Loucy (cell line): ENCODE results near the gene SETBP1.

Source experiments
- H2AFZ ChIP-seq: fragments of 200-600 bp; sonication (generic); 2 replicates; pipeline ENCODE4 v1.6.0; 2016; ENCODE audit warnings: antibody characterized with exemption, mild to moderate bottlenecking, low read length, moderate library complexity
- H3F3A ChIP-seq: fragments of 200-600 bp; 2 replicates; pipeline ENCODE4 v1.6.0; 2016; ENCODE audit warnings: antibody characterized with exemption, low read depth, mild to moderate bottlenecking
- H3K27me3 ChIP-seq: fragments of 200-600 bp; sonication (generic); 2 replicates; pipeline ENCODE4 v1.6.1; 2014; ENCODE audit warnings: low read length, mild to moderate bottlenecking; ENCODE audit not compliant: insufficient read depth, poor library complexity, severe bottlenecking
- H3K36me3 ChIP-seq: fragments of 200-600 bp; sonication (generic); 2 replicates; pipeline ENCODE4 v1.6.1; 2016; ENCODE audit warnings: low read length; ENCODE audit not compliant: insufficient read depth
- H3K4me1 ChIP-seq: fragments of 200-600 bp; sonication (generic); 2 replicates; pipeline ENCODE4 v1.5.1; 2014; ENCODE audit warnings: low read length, mild to moderate bottlenecking; ENCODE audit not compliant: insufficient read depth, poor library complexity, severe bottlenecking
- H3K4me2 ChIP-seq: fragments of 200-600 bp; sonication (generic); 2 replicates; pipeline ENCODE4 v1.6.0; 2014; ENCODE audit warnings: antibody characterized with exemption, low read length, low read depth, mild to moderate bottlenecking; ENCODE audit not compliant: poor library complexity, severe bottlenecking
- H3K4me3 ChIP-seq: fragments of 200-600 bp; sonication (generic); 2 replicates; pipeline ENCODE4 v1.5.1; 2014; ENCODE audit warnings: low read length, mild to moderate bottlenecking, mixed read lengths; ENCODE audit not compliant: poor library complexity, severe bottlenecking
- H3K79me2 ChIP-seq: fragments of 200-600 bp; sonication (generic); 2 replicates; pipeline ENCODE4 v1.6.1; 2014; ENCODE audit warnings: low read length; ENCODE audit not compliant: insufficient read depth
- H3K9ac ChIP-seq: fragments of 200-600 bp; sonication (generic); 2 replicates; pipeline ENCODE4 v1.6.0; 2014; ENCODE audit warnings: mild to moderate bottlenecking, low read depth, low read length, moderate library complexity; ENCODE audit not compliant: poor library complexity, severe bottlenecking
- H3K9me2 ChIP-seq: fragments of 200-600 bp; sonication (generic); replicated peaks from 2 replicates; pipeline ENCODE4 v1.6.1; 2016; ENCODE audit warnings: low read depth, low read length, mixed read lengths
- H3K9me3 ChIP-seq: fragments of 200-600 bp; sonication (generic); 2 replicates; pipeline ENCODE4 v1.6.1; 2014; ENCODE audit warnings: mild to moderate bottlenecking, antibody characterized with exemption, low read length, low read depth; ENCODE audit not compliant: insufficient read depth
- H4K20me1 ChIP-seq: fragments of 200-600 bp; sonication (generic); 2 replicates; pipeline ENCODE4 v1.6.0; 2014; ENCODE audit warnings: antibody characterized with exemption, low read length, mild to moderate bottlenecking; ENCODE audit not compliant: insufficient read depth, poor library complexity, severe bottlenecking
- CTCF ChIP-seq: fragments of 200-600 bp; sonication (generic); conservative IDR thresholded peaks from 2 replicates; pipeline ENCODE4 v1.5.1; 2014; ENCODE audit warnings: mild to moderate bottlenecking, antibody characterized with exemption, low read length
- EZH2phosphoT487 ChIP-seq: fragments of 200-600 bp; IDR thresholded peaks from 2 replicates; pipeline ENCODE4 v1.6.1; 2018; ENCODE audit warnings: antibody characterized with exemption, mild to moderate bottlenecking, moderate library complexity, borderline replicate concordance

SETBP1 gene

GRCh38 chr18:44744161-44745121 lies 63.8 kb downstream of the SETBP1 start:
- no peak overlapping the region for H2AFZ ChIP-seq
- peaks cover 19% of the 10 kb centered on the region; the same call in 1 of the 2 replicates for H3K36me3 ChIP-seq
- H3K9me2 ChIP-seq = no peaks in the 10 kb centered on the region
- H3K9ac ChIP-seq = no peak overlapping the region
- no peak overlapping the region for H3K4me2 ChIP-seq
- peaks cover 6% of the 10 kb centered on the region for H3K4me1 ChIP-seq
- TF ChIP-seq CTCF (no peak), EZH2phosphoT487 (no peak)
- H3K79me2 ChIP-seq = peaks cover 56% of the 10 kb centered on the region; the same call in 1 of the 2 replicates
- no peaks in the 10 kb centered on the region for H3F3A ChIP-seq
- no peaks in the 10 kb centered on the region for H3K27me3 ChIP-seq
- no peak overlapping the region for H3K4me3 ChIP-seq
- no peaks in the 10 kb centered on the region for H3K9me3 ChIP-seq
- H4K20me1 ChIP-seq = no peaks in the 10 kb centered on the region

GRCh38 chr18:44747157-44747556 lies 66.5 kb downstream of the SETBP1 start:
- no peaks in the 10 kb centered on the region for H3F3A ChIP-seq
- no peak overlapping the region for H3K9ac ChIP-seq
- H4K20me1 ChIP-seq = peaks cover 8% of the 10 kb centered on the region
- no peak overlapping the region for H3K4me3 ChIP-seq
- H3K79me2 ChIP-seq = peaks cover 65% of the 10 kb centered on the region; the same call in 1 of the 2 replicates
- H3K27me3 ChIP-seq = no peaks in the 10 kb centered on the region
- H3K9me2 ChIP-seq = no peaks in the 10 kb centered on the region
- H2AFZ ChIP-seq = no peak overlapping the region
- H3K4me2 ChIP-seq = no peak overlapping the region
- H3K9me3 ChIP-seq = no peaks in the 10 kb centered on the region
- peaks cover 8% of the 10 kb centered on the region; the same call in 1 of the 2 replicates for H3K36me3 ChIP-seq
- H3K4me1 ChIP-seq = peaks cover 16% of the 10 kb centered on the region
- TF ChIP-seq CTCF = no peak
- TF ChIP-seq EZH2phosphoT487 = no peak

GRCh38 chr18:44748582-44748981 lies 67.9 kb downstream of the SETBP1 start:
- Histone ChIP-seq H3K4me2 (no peak overlapping the region), H3K9me3 (no peaks in the 10 kb centered on the region), H4K20me1 (peaks cover 8% of the 10 kb centered on the region), H3F3A (no peaks in the 10 kb centered on the region), H3K4me1 (peaks cover 16% of the 10 kb centered on the region), H3K79me2 (peaks cover 70% of the 10 kb centered on the region; the same call in 1 of the 2 replicates), H3K36me3 (peaks cover 12% of the 10 kb centered on the region; the same call in 1 of the 2 replicates), H2AFZ (no peak overlapping the region), H3K9ac (no peak overlapping the region), H3K4me3 (no peak overlapping the region), H3K27me3 (no peaks in the 10 kb centered on the region), H3K9me2 (no peaks in the 10 kb centered on the region)
- TF ChIP-seq CTCF = no peak
- TF ChIP-seq EZH2phosphoT487 = no peak
